ENCODE data around the gene ARID3B.

ARID3B gene

GRCh38 chr15:74585191-74585590 is 44.2 kb downstream of the ARID3B start:
- no peaks in the 10 kb centered on the region for H3K9me3 ChIP-seq (replicated peaks in 1 of 2; ENCODE audit: control insufficient read depth in 2 of 2, insufficient read depth in 1 of 2, low read depth in 1 of 2, low read length in 2 of 2)
- no peaks in the 10 kb centered on the region for H3K27me3 ChIP-seq (ENCODE audit: control insufficient read depth in 3 of 3, insufficient read depth in 3 of 3, low read depth in 1 of 3, low read length in 3 of 3)
- H2BK5ac ChIP-seq (ENCODE audit: low read length) = no peak overlapping the region
- peaks cover 23 to 95% of the 10 kb centered on the region in 2 donors for H3K36me3 ChIP-seq (replicated peaks in 1 of 2; ENCODE audit: control insufficient read depth in 2 of 2, insufficient read depth in 2 of 2, low read length in 2 of 2)
- no peak for DNase-seq (ENCODE audit: low spot score)
- no peak overlapping the region for H3K9ac ChIP-seq (ENCODE audit: low read depth, low read length, poor library complexity)
- WGBS, 2 donors (ENCODE audit: extremely low coverage in 2 of 2, insufficient read length in 2 of 2, insufficient replicate concordance in 1 of 2) = no CpG with 5 or more reads among the region's 3 CpGs
- H3K4me2 ChIP-seq (ENCODE audit: insufficient read depth, low read length, poor library complexity, severe bottlenecking) = no peak overlapping the region
- H4K91ac ChIP-seq (ENCODE audit: low read depth, low read length, poor library complexity) = no peak overlapping the region
- no peak overlapping the region for H3K4ac ChIP-seq (ENCODE audit: low read length)
- H3K23ac ChIP-seq (ENCODE audit: low read depth, low read length, poor library complexity) = no peak overlapping the region
- peaks cover 5 to 32% of the 10 kb centered on the region in 2 donors for H3K4me1 ChIP-seq (ENCODE audit: control insufficient read depth in 2 of 2, insufficient read depth in 1 of 2, low read depth in 1 of 2, low read length in 2 of 2)
- H2BK12ac ChIP-seq (ENCODE audit: low read length) = no peak overlapping the region
- no peak overlapping the region for H4K8ac ChIP-seq (ENCODE audit: low read depth, low read length)
- no peak overlapping the region for H3K4me3 ChIP-seq (ENCODE audit: low read length in 2 of 2)
- peaks cover 4% of the 10 kb centered on the region for H3K79me1 ChIP-seq (ENCODE audit: low read depth, low read length)
- H2BK120ac ChIP-seq (ENCODE audit: low read depth, low read length) = no peak overlapping the region
- H3K27ac ChIP-seq (replicated peaks; ENCODE audit: low read length) = no peak overlapping the region
- H2BK15ac ChIP-seq (ENCODE audit: low read length) = no peak overlapping the region
- no peak overlapping the region for H2AFZ ChIP-seq (ENCODE audit: low read length)
- H3K18ac ChIP-seq (ENCODE audit: low read length) = no peak overlapping the region
- no peak overlapping the region for H2AK5ac ChIP-seq (ENCODE audit: low read depth, low read length)
- H3K14ac ChIP-seq (ENCODE audit: low read length) = no peak overlapping the region

- H3K4me1 ChIP-seq (ENCODE audit: control insufficient read depth in 2 of 2, insufficient read depth in 1 of 2, low read depth in 1 of 2, low read length in 2 of 2) = peaks cover 5 to 32% of the 10 kb centered on the region in 2 donors
- no peak overlapping the region for H3K27ac ChIP-seq (replicated peaks; ENCODE audit: low read length)
- H2BK12ac ChIP-seq (ENCODE audit: low read length) = no peak overlapping the region
- no peak overlapping the region for H2BK5ac ChIP-seq (ENCODE audit: low read length)
- H3K18ac ChIP-seq (ENCODE audit: low read length) = peak overlapping the region; percentile 9
- H3K27me3 ChIP-seq (ENCODE audit: control insufficient read depth in 3 of 3, insufficient read depth in 3 of 3, low read depth in 1 of 3, low read length in 3 of 3) = no peaks in the 10 kb centered on the region
- no peak overlapping the region for H4K91ac ChIP-seq (ENCODE audit: low read depth, low read length, poor library complexity)
- no peak overlapping the region for H2BK120ac ChIP-seq (ENCODE audit: low read depth, low read length)
- no peak overlapping the region for H3K4me3 ChIP-seq (ENCODE audit: low read length in 2 of 2)
- H3K9ac ChIP-seq (ENCODE audit: low read depth, low read length, poor library complexity) = no peak overlapping the region
- no peak overlapping the region for H2BK15ac ChIP-seq (ENCODE audit: low read length)
- H3K79me1 ChIP-seq (ENCODE audit: low read depth, low read length) = peaks cover 4% of the 10 kb centered on the region
- peaks cover 23 to 95% of the 10 kb centered on the region in 2 donors for H3K36me3 ChIP-seq (replicated peaks in 1 of 2; ENCODE audit: control insufficient read depth in 2 of 2, insufficient read depth in 2 of 2, low read length in 2 of 2)
- no peak overlapping the region for H2AFZ ChIP-seq (ENCODE audit: low read length)
- no peak overlapping the region for H3K4me2 ChIP-seq (ENCODE audit: insufficient read depth, low read length, poor library complexity, severe bottlenecking)
- no peaks in the 10 kb centered on the region for H3K9me3 ChIP-seq (replicated peaks in 1 of 2; ENCODE audit: control insufficient read depth in 2 of 2, insufficient read depth in 1 of 2, low read depth in 1 of 2, low read length in 2 of 2)
- H4K8ac ChIP-seq (ENCODE audit: low read depth, low read length) = no peak overlapping the region
- H3K23ac ChIP-seq (ENCODE audit: low read depth, low read length, poor library complexity) = no peak overlapping the region
- H2AK5ac ChIP-seq (ENCODE audit: low read depth, low read length) = no peak overlapping the region
- no peak overlapping the region for H3K4ac ChIP-seq (ENCODE audit: low read length)
- no CpG with 5 or more reads among the region's 9 CpGs for WGBS, 2 donors (ENCODE audit: extremely low coverage in 2 of 2, insufficient read length in 2 of 2, insufficient replicate concordance in 1 of 2)
- DNase-seq (ENCODE audit: low spot score) = no peak
- H3K14ac ChIP-seq (ENCODE audit: low read length) = no peak overlapping the region
Observed at GRCh38 chr15:74585857-74586256, 44.8 kb downstream of the ARID3B start.

GRCh38 chr15:74589826-74590225 is 48.8 kb downstream of the ARID3B start:
- Histone ChIP-seq H4K91ac (ENCODE audit: low read depth, low read length, poor library complexity) (no peak overlapping the region), H4K8ac (ENCODE audit: low read depth, low read length) (no peak overlapping the region), H3K4me1 (ENCODE audit: control insufficient read depth in 2 of 2, insufficient read depth in 1 of 2, low read depth in 1 of 2, low read length in 2 of 2) (peaks cover 5 to 23% of the 10 kb centered on the region in 2 donors), H2AFZ (ENCODE audit: low read length) (no peak overlapping the region), H3K14ac (ENCODE audit: low read length) (no peak overlapping the region), H3K9ac (ENCODE audit: low read depth, low read length, poor library complexity) (no peak overlapping the region), H3K9me3 (replicated peaks in 1 of 2; ENCODE audit: control insufficient read depth in 2 of 2, insufficient read depth in 1 of 2, low read depth in 1 of 2, low read length in 2 of 2) (no peaks in the 10 kb centered on the region), H2AK5ac (ENCODE audit: low read depth, low read length) (peak overlapping the region; percentile 51), H2BK12ac (ENCODE audit: low read length) (no peak overlapping the region), H3K79me1 (ENCODE audit: low read depth, low read length) (no peaks in the 10 kb centered on the region), H3K27ac (replicated peaks; ENCODE audit: low read length) (no peak overlapping the region), H3K18ac (ENCODE audit: low read length) (no peak overlapping the region), H2BK5ac (ENCODE audit: low read length) (no peak overlapping the region), H3K4ac (ENCODE audit: low read length) (no peak overlapping the region), H3K4me3 (ENCODE audit: low read length in 2 of 2) (no peak overlapping the region), H3K4me2 (ENCODE audit: insufficient read depth, low read length, poor library complexity, severe bottlenecking) (no peak overlapping the region), H2BK120ac (ENCODE audit: low read depth, low read length) (no peak overlapping the region), H3K27me3 (ENCODE audit: control insufficient read depth in 3 of 3, insufficient read depth in 3 of 3, low read depth in 1 of 3, low read length in 3 of 3) (no peaks in the 10 kb centered on the region), H3K23ac (ENCODE audit: low read depth, low read length, poor library complexity) (no peak overlapping the region), H2BK15ac (ENCODE audit: low read length) (no peak overlapping the region), H3K36me3 (replicated peaks in 1 of 2; ENCODE audit: control insufficient read depth in 2 of 2, insufficient read depth in 2 of 2, low read length in 2 of 2) (peaks cover 48 to 95% of the 10 kb centered on the region in 2 donors)
- WGBS, 2 donors (ENCODE audit: extremely low coverage in 2 of 2, insufficient read length in 2 of 2, insufficient replicate concordance in 1 of 2) = no CpG with 5 or more reads among the region's 6 CpGs
- no peak for DNase-seq (ENCODE audit: low spot score)

GRCh38 chr15:74592222-74592621 is 51.2 kb downstream of the ARID3B start:
- H3K14ac ChIP-seq (ENCODE audit: low read length) = no peak overlapping the region
- no peak for DNase-seq (ENCODE audit: low spot score)
- peaks cover 48 to 80% of the 10 kb centered on the region in 2 donors for H3K36me3 ChIP-seq (replicated peaks in 1 of 2; ENCODE audit: control insufficient read depth in 2 of 2, insufficient read depth in 2 of 2, low read length in 2 of 2)
- no peak overlapping the region for H3K27ac ChIP-seq (replicated peaks; ENCODE audit: low read length)
- H3K9me3 ChIP-seq (replicated peaks in 1 of 2; ENCODE audit: control insufficient read depth in 2 of 2, insufficient read depth in 1 of 2, low read depth in 1 of 2, low read length in 2 of 2) = no peaks in the 10 kb centered on the region
- no peak overlapping the region for H3K4me2 ChIP-seq (ENCODE audit: insufficient read depth, low read length, poor library complexity, severe bottlenecking)
- H3K23ac ChIP-seq (ENCODE audit: low read depth, low read length, poor library complexity) = no peak overlapping the region
- no CpG with 5 or more reads among the region's 3 CpGs for WGBS, 2 donors (ENCODE audit: extremely low coverage in 2 of 2, insufficient read length in 2 of 2, insufficient replicate concordance in 1 of 2)
- H2BK120ac ChIP-seq (ENCODE audit: low read depth, low read length) = no peak overlapping the region
- peaks cover 5 to 18% of the 10 kb centered on the region in 2 donors for H3K4me1 ChIP-seq (ENCODE audit: control insufficient read depth in 2 of 2, insufficient read depth in 1 of 2, low read depth in 1 of 2, low read length in 2 of 2)
- H3K18ac ChIP-seq (ENCODE audit: low read length) = no peak overlapping the region
- H4K8ac ChIP-seq (ENCODE audit: low read depth, low read length) = no peak overlapping the region
- no peak overlapping the region for H2BK15ac ChIP-seq (ENCODE audit: low read length)
- H2BK12ac ChIP-seq (ENCODE audit: low read length) = no peak overlapping the region
- H2AK5ac ChIP-seq (ENCODE audit: low read depth, low read length) = no peak overlapping the region
- H4K91ac ChIP-seq (ENCODE audit: low read depth, low read length, poor library complexity) = no peak overlapping the region
- no peaks in the 10 kb centered on the region for H3K27me3 ChIP-seq (ENCODE audit: control insufficient read depth in 3 of 3, insufficient read depth in 3 of 3, low read depth in 1 of 3, low read length in 3 of 3)
- no peak overlapping the region for H3K9ac ChIP-seq (ENCODE audit: low read depth, low read length, poor library complexity)
- no peak overlapping the region for H3K4ac ChIP-seq (ENCODE audit: low read length)
- no peak overlapping the region for H2AFZ ChIP-seq (ENCODE audit: low read length)
- no peak overlapping the region for H3K4me3 ChIP-seq (ENCODE audit: low read length in 2 of 2)
- H3K79me1 ChIP-seq (ENCODE audit: low read depth, low read length) = no peaks in the 10 kb centered on the region
- no peak overlapping the region for H2BK5ac ChIP-seq (ENCODE audit: low read length)

All from neuronal stem cell (in vitro differentiated cells).